Neuronal stem cell (in vitro differentiated cells): ENCODE measurements around the gene RPN2.

Experiments
- DNase-seq: peaks from one replicate; pipeline ENCODE4 v3.0.0-alpha.2; 2013; ENCODE audit warnings: low spot score
- H2AFZ ChIP-seq: one replicate; pipeline ENCODE4 v1.6.1; 2013; ENCODE audit warnings: mild to moderate bottlenecking, low read length, inconsistent platforms
- H2AK5ac ChIP-seq: 2 replicates; pipeline ENCODE4 v1.6.1; 2013; ENCODE audit warnings: low read depth, mild to moderate bottlenecking, inconsistent platforms, low read length, moderate library complexity, mixed read lengths
- H2BK120ac ChIP-seq: 2 replicates; pipeline ENCODE4 v1.6.1; 2013; ENCODE audit warnings: low read depth, mild to moderate bottlenecking, inconsistent platforms, low read length, moderate library complexity, mixed read lengths
- H2BK12ac ChIP-seq: one replicate; pipeline ENCODE4 v1.6.1; 2013; ENCODE audit warnings: low read length, inconsistent platforms
- H2BK15ac ChIP-seq: 2 replicates; pipeline ENCODE4 v1.6.1; 2013; ENCODE audit warnings: mild to moderate bottlenecking, low read length, inconsistent platforms, mixed read lengths
- H2BK5ac ChIP-seq: one replicate; pipeline ENCODE4 v1.6.1; 2013; ENCODE audit warnings: inconsistent platforms, mild to moderate bottlenecking, low read length, moderate library complexity
- H3K14ac ChIP-seq: one replicate; pipeline ENCODE4 v1.6.1; 2013; ENCODE audit warnings: low read length, inconsistent platforms
- H3K18ac ChIP-seq: 2 replicates; pipeline ENCODE4 v1.6.1; 2013; ENCODE audit warnings: low read length, inconsistent platforms
- H3K23ac ChIP-seq: 2 replicates; pipeline ENCODE4 v1.6.1; 2013; ENCODE audit warnings: low read depth, mild to moderate bottlenecking, mixed read lengths, low read length, inconsistent platforms; ENCODE audit not compliant: poor library complexity
- H3K27ac ChIP-seq: replicated peaks from 3 replicates; pipeline ENCODE4 v1.5.1; 2013; ENCODE audit warnings: low read length, inconsistent platforms
- H3K27me3 ChIP-seq, 3 experiments: 2 replicates each; pipeline ENCODE4 v1.6.1; 2013; ENCODE audit warnings: low read length in 3 of 3, mild to moderate bottlenecking in 2 of 3, inconsistent platforms in 1 of 3, low read depth in 1 of 3, mixed read lengths in 1 of 3, moderate library complexity in 1 of 3; ENCODE audit not compliant: control insufficient read depth in 3 of 3, insufficient read depth in 3 of 3
- H3K36me3 ChIP-seq, 2 donors: replicated peaks in 1 of 2; 2 replicates each; pipeline ENCODE4 v1.6.1; 2013; ENCODE audit warnings: low read length in 2 of 2; ENCODE audit not compliant: control insufficient read depth in 2 of 2, insufficient read depth in 2 of 2
- H3K4ac ChIP-seq: 2 replicates; pipeline ENCODE4 v1.6.1; 2013; ENCODE audit warnings: inconsistent platforms, mild to moderate bottlenecking, low read length, moderate library complexity
- H3K4me1 ChIP-seq, 2 donors: 1 replicate in 1 of 2; 2 replicates in 1 of 2; pipeline ENCODE4 v1.6.1; 2013; ENCODE audit warnings: low read length in 2 of 2, low read depth in 1 of 2; ENCODE audit not compliant: control insufficient read depth in 2 of 2, insufficient read depth in 1 of 2
- H3K4me2 ChIP-seq: one replicate; pipeline ENCODE4 v1.6.1; 2013; ENCODE audit warnings: mild to moderate bottlenecking, low read length, inconsistent platforms; ENCODE audit not compliant: insufficient read depth, poor library complexity, severe bottlenecking
- H3K4me3 ChIP-seq, 2 donors: 2 replicates each; pipeline ENCODE4 v1.5.1; 2013; ENCODE audit warnings: low read length in 2 of 2, mild to moderate bottlenecking in 2 of 2, inconsistent platforms in 1 of 2, moderate library complexity in 1 of 2
- H3K79me1 ChIP-seq: one replicate; pipeline ENCODE4 v1.6.1; 2013; ENCODE audit warnings: low read depth, mild to moderate bottlenecking, inconsistent platforms, low read length, moderate library complexity
- H3K9ac ChIP-seq: one replicate; pipeline ENCODE4 v1.6.1; 2013; ENCODE audit warnings: mild to moderate bottlenecking, low read depth, low read length, inconsistent platforms; ENCODE audit not compliant: poor library complexity
- H3K9me3 ChIP-seq, 2 donors: replicated peaks in 1 of 2; 2 replicates each; pipeline versions ENCODE3 to v1.6.1; 2013; ENCODE audit warnings: low read length in 2 of 2, mild to moderate bottlenecking in 2 of 2, inconsistent platforms in 1 of 2, low read depth in 1 of 2, mixed read lengths in 1 of 2, moderate library complexity in 1 of 2; ENCODE audit not compliant: control insufficient read depth in 2 of 2, insufficient read depth in 1 of 2
- H4K8ac ChIP-seq: one replicate; pipeline ENCODE4 v1.6.1; 2013; ENCODE audit warnings: low read depth, mild to moderate bottlenecking, inconsistent platforms, low read length, moderate library complexity
- H4K91ac ChIP-seq: one replicate; pipeline ENCODE4 v1.6.1; 2013; ENCODE audit warnings: low read length, low read depth, mild to moderate bottlenecking, inconsistent platforms; ENCODE audit not compliant: poor library complexity
- WGBS, 2 donors: extraction: QIAGEN DNeasy Blood & Tissue Kit; methylation state at CpG; one replicate each; pipeline ENCODE4 v1.1.7; 2013; ENCODE audit warnings: missing lambda C conversion rate in 2 of 2, mixed read lengths in 1 of 2; ENCODE audit not compliant: insufficient read length in 2 of 2, insufficient replicate concordance in 1 of 2; ENCODE audit errors: extremely low coverage in 2 of 2; 5-methylcytosine and 5-hydroxymethylcytosine counted together

RPN2 gene

DNA sequence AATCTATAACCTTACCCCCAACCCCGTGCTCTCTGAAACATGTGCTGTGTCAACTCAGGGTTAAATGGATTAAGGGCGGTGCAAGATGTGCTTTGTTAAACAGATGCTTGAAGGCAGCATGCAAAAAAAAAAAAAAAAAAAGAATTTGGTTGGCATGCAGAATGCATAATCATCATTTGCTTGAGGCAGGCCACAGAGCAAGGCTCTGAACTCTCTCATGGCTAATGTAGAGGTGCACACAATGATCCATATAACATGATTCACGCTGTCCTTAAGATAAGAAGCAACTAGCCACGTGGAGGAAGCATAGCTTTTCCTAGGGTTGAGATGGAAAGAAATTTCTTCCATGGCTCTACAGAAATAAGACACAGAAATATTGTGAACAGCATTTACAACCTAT is 27.6 kb upstream of the RPN2 start:
- Histone ChIP-seq H3K4me1 (no peaks in the 10 kb centered on the region), H4K91ac (no peak overlapping the region), H3K9ac (no peak overlapping the region), H4K8ac (no peak overlapping the region), H3K36me3 (no peaks in the 10 kb centered on the region), H3K18ac (no peak overlapping the region), H2BK12ac (no peak overlapping the region), H3K4me2 (no peak overlapping the region), H3K27me3 (no peaks in the 10 kb centered on the region), H2BK15ac (no peak overlapping the region), H3K79me1 (no peaks in the 10 kb centered on the region), H3K9me3 (peaks cover 0 to 4% of the 10 kb centered on the region in 2 donors), H2BK120ac (no peak overlapping the region), H3K27ac (no peak overlapping the region), H2BK5ac (no peak overlapping the region), H3K4ac (no peak overlapping the region), H2AFZ (no peak overlapping the region), H3K4me3 (no peak overlapping the region), H3K23ac (no peak overlapping the region), H3K14ac (no peak overlapping the region), H2AK5ac (no peak overlapping the region)
- DNase-seq: no peak
- no CpG with 5 or more reads among the region's 4 CpGs for WGBS, 2 donors

DNA sequence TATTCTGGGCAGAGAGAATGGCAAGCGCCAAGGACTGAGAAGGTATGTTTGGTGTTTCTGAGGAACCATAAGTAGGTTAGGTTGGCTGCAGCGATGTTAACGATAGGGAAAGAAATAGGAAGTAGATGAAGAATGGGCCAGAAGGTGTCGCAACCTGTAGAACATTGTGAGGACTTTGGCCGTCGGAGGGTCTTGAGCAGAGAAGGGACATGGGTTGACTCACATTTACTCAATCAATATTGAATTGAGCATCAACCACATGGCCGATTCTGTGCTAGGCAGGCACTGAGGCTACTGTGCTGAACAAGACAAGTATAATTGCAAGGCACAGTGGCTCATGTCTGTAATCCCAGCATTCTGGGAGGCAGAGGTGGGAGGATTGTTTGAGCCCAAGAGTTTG is 26.8 kb upstream of the RPN2 start:
- Histone ChIP-seq H3K4ac (no peak overlapping the region), H3K27ac (no peak overlapping the region), H2BK120ac (no peak overlapping the region), H3K36me3 (no peaks in the 10 kb centered on the region), H3K9me3 (peaks cover 0 to 4% of the 10 kb centered on the region in 2 donors), H2BK5ac (no peak overlapping the region), H3K4me1 (no peaks in the 10 kb centered on the region), H3K18ac (no peak overlapping the region), H2AFZ (no peak overlapping the region), H4K8ac (no peak overlapping the region), H2BK12ac (no peak overlapping the region), H2BK15ac (no peak overlapping the region), H3K23ac (no peak overlapping the region), H3K14ac (no peak overlapping the region), H4K91ac (no peak overlapping the region), H2AK5ac (no peak overlapping the region), H3K79me1 (no peaks in the 10 kb centered on the region), H3K27me3 (no peaks in the 10 kb centered on the region), H3K4me2 (no peak overlapping the region), H3K9ac (no peak overlapping the region), H3K4me3 (no peak overlapping the region)
- 100% methylated on average over 2 of the region's 7 CpGs; no CpG with 5 or more reads in 1 of the 2 donors for WGBS, 2 donors
- no peak for DNase-seq

- H4K91ac ChIP-seq: no peak overlapping the region
- H3K14ac ChIP-seq: no peak overlapping the region
- no peak overlapping the region for H3K4me3 ChIP-seq
- H4K8ac ChIP-seq: no peak overlapping the region
- H2AK5ac ChIP-seq: no peak overlapping the region
- H2BK12ac ChIP-seq: no peak overlapping the region
- H3K79me1 ChIP-seq: no peaks in the 10 kb centered on the region
- no peak for DNase-seq
- H3K9me3 ChIP-seq: peaks cover 0 to 4% of the 10 kb centered on the region in 2 donors
- no peaks in the 10 kb centered on the region for H3K4me1 ChIP-seq
- no CpG with 5 or more reads among the region's 6 CpGs for WGBS, 2 donors
- no peak overlapping the region for H2AFZ ChIP-seq
- H3K4me2 ChIP-seq: no peak overlapping the region
- H3K36me3 ChIP-seq: no peaks in the 10 kb centered on the region
- no peak overlapping the region for H3K27ac ChIP-seq
- no peak overlapping the region for H3K18ac ChIP-seq
- H2BK5ac ChIP-seq: no peak overlapping the region
- H3K23ac ChIP-seq: no peak overlapping the region
- H2BK15ac ChIP-seq: no peak overlapping the region
- no peak overlapping the region for H2BK120ac ChIP-seq
- no peak overlapping the region for H3K9ac ChIP-seq
- no peak overlapping the region for H3K4ac ChIP-seq
- no peaks in the 10 kb centered on the region for H3K27me3 ChIP-seq
Measured at GRCh38 chr20:37154684-37155298, 24.3 kb upstream of the RPN2 start.

GRCh38 chr20:37155987-37156386 is 23.1 kb upstream of the RPN2 start:
- no peak overlapping the region for H2BK12ac ChIP-seq
- no peak overlapping the region for H2BK120ac ChIP-seq
- H3K79me1 ChIP-seq: no peaks in the 10 kb centered on the region
- H3K27ac ChIP-seq: no peak overlapping the region
- no peak overlapping the region for H2AK5ac ChIP-seq
- no peak overlapping the region for H2AFZ ChIP-seq
- H3K4me3 ChIP-seq: no peak overlapping the region
- H2BK5ac ChIP-seq: no peak overlapping the region
- no peaks in the 10 kb centered on the region for H3K36me3 ChIP-seq
- no peak for DNase-seq
- no peak overlapping the region for H4K8ac ChIP-seq
- no peak overlapping the region for H3K4ac ChIP-seq
- peaks cover 0 to 4% of the 10 kb centered on the region in 2 donors for H3K9me3 ChIP-seq
- H3K14ac ChIP-seq: no peak overlapping the region
- H3K4me2 ChIP-seq: no peak overlapping the region
- no peaks in the 10 kb centered on the region for H3K27me3 ChIP-seq
- no peak overlapping the region for H3K23ac ChIP-seq
- no peaks in the 10 kb centered on the region for H3K4me1 ChIP-seq
- no peak overlapping the region for H4K91ac ChIP-seq
- WGBS, 2 donors: no CpG with 5 or more reads among the region's 9 CpGs
- H3K18ac ChIP-seq: no peak overlapping the region
- no peak overlapping the region for H3K9ac ChIP-seq
- no peak overlapping the region for H2BK15ac ChIP-seq
